ENCODE measurements around the gene CHD9NB. TPM values are rescaled to one million over a fixed set of nuclear protein-coding genes. Genes with fewer than 3 reads are reported as not detected.

The CHD9NB gene
- total RNA-seq, 1 experiment from 2014 or later: 0.40 TPM

DNA sequence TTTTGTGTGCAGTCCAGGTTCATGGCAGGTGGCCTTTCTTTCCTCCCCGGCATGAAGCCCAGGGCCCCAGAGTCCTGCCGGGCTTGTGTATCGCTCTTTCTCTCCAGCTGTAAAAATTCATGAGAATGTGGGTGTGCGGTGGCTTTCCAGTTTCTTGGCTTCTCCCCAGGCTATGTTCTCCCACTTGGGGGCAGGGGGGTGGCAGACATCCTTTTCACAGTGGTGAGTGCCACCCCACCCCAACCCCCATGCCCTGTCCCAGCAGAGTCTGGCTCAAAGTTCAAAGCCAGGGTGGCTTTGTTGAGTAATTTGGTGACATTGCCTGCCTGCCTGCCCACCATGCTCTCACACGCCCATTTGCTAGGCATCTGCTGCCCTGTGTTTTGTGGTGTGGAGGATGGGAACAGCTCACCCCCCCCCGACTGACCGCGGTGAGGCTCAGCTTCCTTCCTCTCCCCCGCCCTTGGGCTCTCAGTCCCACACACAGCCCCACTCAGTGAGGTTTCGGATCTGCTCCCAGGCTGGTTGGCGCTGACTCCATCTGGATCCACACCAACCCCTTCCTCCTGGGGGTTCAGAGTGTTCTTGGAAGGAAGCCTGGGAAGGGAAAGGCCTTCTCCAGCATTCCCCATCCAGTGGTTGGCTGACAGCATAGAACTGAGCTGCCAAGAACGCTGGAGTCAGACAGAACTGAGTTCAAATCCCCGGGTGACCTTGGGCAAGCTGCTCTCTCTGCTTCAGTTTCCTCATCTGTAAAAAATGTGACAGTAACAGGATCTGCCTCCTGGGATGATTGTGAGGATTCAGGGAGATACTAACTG lies 38.1 kb upstream of the CHD9NB start:
- H3K4me3 ChIP-seq (ENCODE audit: low read length): no peak overlapping the region
- no peaks in the 10 kb centered on the region for H3F3A ChIP-seq (ENCODE audit: low read length, unreplicated experiment)
- no peak overlapping the region for H3K4me2 ChIP-seq (ENCODE audit: low read length)
- TF ChIP-seq, protein P1, sequence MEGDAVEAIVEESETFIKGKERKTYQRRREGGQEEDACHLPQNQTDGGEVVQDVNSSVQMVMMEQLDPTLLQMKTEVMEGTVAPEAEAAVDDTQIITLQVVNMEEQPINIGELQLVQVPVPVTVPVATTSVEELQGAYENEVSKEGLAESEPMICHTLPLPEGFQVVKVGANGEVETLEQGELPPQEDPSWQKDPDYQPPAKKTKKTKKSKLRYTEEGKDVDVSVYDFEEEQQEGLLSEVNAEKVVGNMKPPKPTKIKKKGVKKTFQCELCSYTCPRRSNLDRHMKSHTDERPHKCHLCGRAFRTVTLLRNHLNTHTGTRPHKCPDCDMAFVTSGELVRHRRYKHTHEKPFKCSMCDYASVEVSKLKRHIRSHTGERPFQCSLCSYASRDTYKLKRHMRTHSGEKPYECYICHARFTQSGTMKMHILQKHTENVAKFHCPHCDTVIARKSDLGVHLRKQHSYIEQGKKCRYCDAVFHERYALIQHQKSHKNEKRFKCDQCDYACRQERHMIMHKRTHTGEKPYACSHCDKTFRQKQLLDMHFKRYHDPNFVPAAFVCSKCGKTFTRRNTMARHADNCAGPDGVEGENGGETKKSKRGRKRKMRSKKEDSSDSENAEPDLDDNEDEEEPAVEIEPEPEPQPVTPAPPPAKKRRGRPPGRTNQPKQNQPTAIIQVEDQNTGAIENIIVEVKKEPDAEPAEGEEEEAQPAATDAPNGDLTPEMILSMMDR (conservative IDR thresholded peaks at IDR 0.05; ENCODE audit: low read depth, low read length): no peak
- H3K27me3 ChIP-seq (ENCODE audit: low read length): no peaks in the 10 kb centered on the region
- H2AFZ ChIP-seq (ENCODE audit: low read length): no peak overlapping the region
- ChIA-PET CTCF (no interaction called here), POLR2A (ENCODE audit: unreplicated experiment) (no interaction called here)
- H3K9ac ChIP-seq (ENCODE audit: low read length): no peak overlapping the region
- no peak; the same call in 1 of the 2 replicates for ATAC-seq
- H3K27ac ChIP-seq (ENCODE audit: low read length): no peak overlapping the region
- DNase-seq: no peak
- H3K9me2 ChIP-seq (replicated peaks; ENCODE audit: low read length): no peaks in the 10 kb centered on the region
- H3K4me1 ChIP-seq (ENCODE audit: insufficient read depth, low read length): peaks cover 8% of the 10 kb centered on the region; the same call in 1 of the 2 replicates
- intact Hi-C loops (cut with micrococcal nuclease): no loop called here
- BruUV-seq (replicated peaks): no TSS peak
- H3K36me3 ChIP-seq (ENCODE audit: low read depth, low read length): no peaks in the 10 kb centered on the region
- no peaks in the 10 kb centered on the region for H3K9me3 ChIP-seq (ENCODE audit: low read length)
- no peaks in the 10 kb centered on the region for H3K79me2 ChIP-seq (ENCODE audit: low read length)
- H4K20me1 ChIP-seq (ENCODE audit: low read length): no peaks in the 10 kb centered on the region

DNA sequence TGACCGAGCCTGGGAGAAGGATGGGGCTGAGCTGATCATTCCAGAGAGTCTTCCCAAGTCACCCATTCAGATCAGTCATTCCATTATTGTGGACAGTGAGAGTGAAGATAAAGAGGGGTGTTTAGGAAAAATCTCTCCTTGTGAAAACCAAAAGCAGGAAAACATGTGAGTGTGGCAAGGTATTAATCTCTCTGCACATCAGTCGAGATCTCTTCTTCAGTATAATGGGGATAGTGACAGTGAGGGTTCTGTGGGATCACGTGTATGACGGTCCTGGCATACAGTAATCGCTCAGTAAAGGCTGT lies 37.5 kb upstream of the CHD9NB start:
- Histone ChIP-seq H3K27ac (ENCODE audit: low read length) (no peak overlapping the region), H2AFZ (ENCODE audit: low read length) (no peak overlapping the region), H3K27me3 (ENCODE audit: low read length) (no peaks in the 10 kb centered on the region), H3K4me1 (ENCODE audit: insufficient read depth, low read length) (peaks cover 8% of the 10 kb centered on the region; the same call in 1 of the 2 replicates), H4K20me1 (ENCODE audit: low read length) (no peaks in the 10 kb centered on the region), H3K9ac (ENCODE audit: low read length) (no peak overlapping the region), H3K4me3 (ENCODE audit: low read length) (no peak overlapping the region), H3K79me2 (ENCODE audit: low read length) (no peaks in the 10 kb centered on the region), H3K4me2 (ENCODE audit: low read length) (no peak overlapping the region), H3K9me3 (ENCODE audit: low read length) (no peaks in the 10 kb centered on the region), H3K36me3 (ENCODE audit: low read depth, low read length) (no peaks in the 10 kb centered on the region), H3K9me2 (replicated peaks; ENCODE audit: low read length) (no peaks in the 10 kb centered on the region), H3F3A (ENCODE audit: low read length, unreplicated experiment) (no peaks in the 10 kb centered on the region)
- ChIA-PET CTCF (no interaction called here), POLR2A (ENCODE audit: unreplicated experiment) (no interaction called here)
- no peak for TF ChIP-seq EZH2phosphoT487 (IDR thresholded peaks at IDR 0.05; ENCODE audit: borderline replicate concordance, low read length)
- TF ChIP-seq, protein P1 (conservative IDR thresholded peaks at IDR 0.05; ENCODE audit: low read depth, low read length): no peak
- no peak for TF ChIP-seq EZH2 (IDR thresholded peaks at IDR 0.05; ENCODE audit: low read length, unreplicated experiment)
- DNase-seq (no peak), ATAC-seq (no peak)
- intact Hi-C loops (cut with micrococcal nuclease): no loop called here
- BruUV-seq (replicated peaks): no TSS peak

DNA sequence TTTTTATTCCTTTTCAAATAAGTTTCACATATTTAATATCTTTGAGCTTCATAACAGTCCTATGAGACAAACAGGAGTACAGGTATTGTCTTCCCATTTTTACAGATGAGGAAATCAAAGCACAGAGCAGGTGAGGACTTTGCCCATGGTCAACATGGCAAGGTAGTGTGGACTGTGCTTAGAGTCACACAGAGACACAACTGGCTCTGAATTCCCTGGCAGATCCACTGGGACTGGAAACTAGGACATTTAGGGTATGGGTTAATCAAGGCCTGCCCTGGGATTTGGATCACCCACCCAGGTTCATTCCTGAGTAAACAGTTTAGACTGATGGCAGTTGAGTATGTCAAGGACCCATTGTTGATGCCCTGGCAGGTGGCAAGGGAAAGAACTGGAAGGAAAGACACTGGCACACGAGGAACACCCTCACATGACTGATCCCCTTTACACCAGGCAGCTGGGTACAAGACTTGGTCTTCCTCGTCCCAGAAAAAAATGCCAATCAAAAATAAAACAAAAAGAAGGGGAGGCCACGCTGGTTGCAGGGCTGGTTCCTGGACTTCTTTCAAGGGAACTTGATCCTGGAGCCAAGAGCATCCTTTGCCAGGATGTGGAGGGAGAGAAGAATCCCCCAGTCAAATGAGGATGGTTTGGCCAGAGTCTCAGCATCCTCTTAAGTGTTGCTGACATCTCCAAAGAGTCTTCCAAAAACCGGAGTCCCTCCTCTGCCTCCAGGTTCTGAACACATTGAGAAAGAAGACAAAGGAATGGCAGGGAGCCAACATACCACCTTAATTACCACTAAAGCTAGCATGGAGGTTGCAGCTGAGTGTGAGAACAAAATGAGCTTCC lies 37.0 kb upstream of the CHD9NB start:
- Histone ChIP-seq H3K9ac (ENCODE audit: low read length) (no peak overlapping the region), H3K4me1 (ENCODE audit: insufficient read depth, low read length) (peaks cover 8% of the 10 kb centered on the region; the same call in 1 of the 2 replicates), H4K20me1 (ENCODE audit: low read length) (no peaks in the 10 kb centered on the region), H3K9me2 (replicated peaks; ENCODE audit: low read length) (no peaks in the 10 kb centered on the region), H2AFZ (ENCODE audit: low read length) (no peak overlapping the region), H3K27me3 (ENCODE audit: low read length) (no peaks in the 10 kb centered on the region), H3K9me3 (ENCODE audit: low read length) (no peaks in the 10 kb centered on the region), H3K4me2 (ENCODE audit: low read length) (no peak overlapping the region), H3K27ac (ENCODE audit: low read length) (no peak overlapping the region), H3K79me2 (ENCODE audit: low read length) (no peaks in the 10 kb centered on the region), H3F3A (ENCODE audit: low read length, unreplicated experiment) (no peaks in the 10 kb centered on the region), H3K36me3 (ENCODE audit: low read depth, low read length) (no peaks in the 10 kb centered on the region), H3K4me3 (ENCODE audit: low read length) (no peak overlapping the region)
- no peak for DNase-seq
- ChIA-PET POLR2A (ENCODE audit: unreplicated experiment) (no interaction called here), CTCF (no interaction called here)
- intact Hi-C loops (cut with micrococcal nuclease): no loop called here
- TF ChIP-seq, protein P1 (conservative IDR thresholded peaks at IDR 0.05; ENCODE audit: low read depth, low read length): no peak
- TF ChIP-seq EZH2 (IDR thresholded peaks at IDR 0.05; ENCODE audit: low read length, unreplicated experiment): no peak
- TF ChIP-seq EZH2phosphoT487 (IDR thresholded peaks at IDR 0.05; ENCODE audit: borderline replicate concordance, low read length): no peak
- BruUV-seq (replicated peaks): no TSS peak
- no peak for ATAC-seq

Measured in PC-3 (cell line).